Neural progenitor cell (in vitro differentiated cells): ENCODE measurements around the gene PDCD4. TPM values are rescaled to one million over a fixed set of nuclear protein-coding genes. Genes with fewer than 3 reads are reported as not detected.
A peak's percentile ranks its signal among the peaks of the same experiment; 100 is the strongest.

ENCODE experiments used
- DNase-seq: peaks from one replicate; pipeline ENCODE4 v3.0.0-alpha.2; 2016; ENCODE audit warnings: low spot score
- H2AFZ ChIP-seq: fragments of 200-600 bp; sonication (generic); replicated peaks from 2 replicates; pipeline ENCODE4 v1.6.1; 2016; ENCODE audit warnings: antibody characterized with exemption
- H3F3A ChIP-seq: fragments of 200-600 bp; sonication (generic); 2 replicates; pipeline ENCODE4 v1.6.1; 2016; ENCODE audit warnings: antibody characterized with exemption, low read depth
- H3K27ac ChIP-seq: fragments of 200-600 bp; sonication (generic); 2 replicates; pipeline ENCODE4 v1.5.1; 2016; ENCODE audit warnings: mild to moderate bottlenecking
- H3K27me3 ChIP-seq: fragments of 200-600 bp; sonication (generic); 2 replicates; pipeline ENCODE4 v1.6.1; 2016; ENCODE audit warnings: mild to moderate bottlenecking, moderate library complexity
- H3K36me3 ChIP-seq: fragments of 200-600 bp; sonication (generic); 2 replicates; pipeline ENCODE4 v1.5.1; 2016
- H3K4me1 ChIP-seq: fragments of 200-600 bp; sonication (generic); 2 replicates; pipeline ENCODE4 v1.6.1; 2016; ENCODE audit warnings: mixed run types
- H3K4me2 ChIP-seq: fragments of 200-600 bp; sonication (generic); 2 replicates; pipeline ENCODE4 v1.6.1; 2016
- H3K4me3 ChIP-seq: fragments of 200-600 bp; sonication (generic); 2 replicates; pipeline ENCODE4 v1.5.1; 2016
- H3K79me2 ChIP-seq: fragments of 200-600 bp; sonication (generic); 2 replicates; pipeline ENCODE4 v1.6.1; 2016; ENCODE audit warnings: low read depth
- H3K9ac ChIP-seq: fragments of 200-600 bp; sonication (generic); 2 replicates; pipeline ENCODE4 v1.6.1; 2016
- H3K9me3 ChIP-seq: fragments of 200-600 bp; sonication (generic); 2 replicates; pipeline ENCODE4 v1.5.1; 2016; ENCODE audit warnings: low read depth
- H4K20me1 ChIP-seq: fragments of 200-600 bp; sonication (generic); 2 replicates; pipeline ENCODE4 v1.6.1; 2016; ENCODE audit warnings: low read depth
- H3K27ac Mint-ChIP-seq: 3 replicates; pipeline ENCODE4 v1.8.0; 2021; ENCODE audit warnings: mixed read lengths
- H3K27me3 Mint-ChIP-seq: 2 replicates; pipeline ENCODE4 v1.8.0; 2022; ENCODE audit warnings: low read depth, mild to moderate bottlenecking, inconsistent platforms, moderate library complexity, mixed read lengths; ENCODE audit not compliant: insufficient read depth
- H3K36me3 Mint-ChIP-seq: 3 replicates; pipeline ENCODE4 v1.8.0; 2021; ENCODE audit warnings: mixed read lengths
- H3K4me1 Mint-ChIP-seq: 3 replicates; pipeline ENCODE4 v1.8.0; 2021; ENCODE audit warnings: mixed read lengths
- H3K4me3 Mint-ChIP-seq: 3 replicates; pipeline ENCODE4 v1.8.0; 2021; ENCODE audit warnings: mild to moderate bottlenecking, moderate library complexity, mixed read lengths
- H3K9me3 Mint-ChIP-seq: 3 replicates; pipeline ENCODE4 v1.8.0; 2020; ENCODE audit warnings: mixed read lengths
- EZH2 ChIP-seq: fragments of 200-600 bp; sonication (generic); IDR thresholded peaks from 2 replicates; pipeline ENCODE4 v1.6.1; 2017; ENCODE audit warnings: antibody characterized with exemption, mild to moderate bottlenecking, moderate library complexity
- EZH2phosphoT487 ChIP-seq: fragments of 200-600 bp; sonication (generic); IDR thresholded peaks from 2 replicates; pipeline ENCODE4 v1.6.1; 2017; ENCODE audit warnings: antibody characterized with exemption
- total RNA-seq: library from RNA; depleted of rRNA; stranded (reverse); fragments of >200 nt; gene quantifications from 2 replicates; pipeline ENCODE4 v1.2.3, GENCODE V29; 2015; ENCODE audit warnings: low replicate concordance
- TF ChIP-seq, protein P1 (sequence below): fragments of 200-600 bp; sonication (generic); IDR thresholded peaks from 2 replicates; pipeline ENCODE4 v1.5.1; 2017; ENCODE audit warnings: antibody characterized with exemption, mild to moderate bottlenecking

PDCD4 gene
- total RNA-seq, 1 donor from 2014 or later: 106 TPM

DNA sequence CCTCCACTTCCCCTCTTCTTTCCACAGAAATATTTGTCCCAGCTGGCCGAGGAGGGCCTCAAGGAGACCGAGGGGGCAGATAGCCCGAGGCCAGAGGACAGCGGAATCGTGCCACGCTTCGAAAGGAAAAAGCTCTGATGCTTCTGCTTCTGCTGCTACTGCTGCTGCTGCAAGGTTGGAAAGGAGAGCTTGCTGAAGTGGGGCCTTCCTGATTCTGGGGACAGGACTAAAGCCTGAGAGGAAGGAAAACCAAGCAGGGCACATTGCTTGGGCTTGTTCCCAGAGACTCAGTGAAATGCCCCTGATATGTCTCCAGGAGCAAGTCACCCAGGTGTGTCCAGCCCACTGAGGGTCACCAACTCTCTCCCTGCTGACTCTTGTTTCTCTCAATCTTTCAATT, 35.9 kb upstream of the PDCD4 start:
- Histone ChIP-seq H3K36me3 (no peaks in the 10 kb centered on the region), H3K4me2 (peak overlapping the region; percentile 31), H3K27ac (no peak overlapping the region), H3F3A (peaks cover 8% of the 10 kb centered on the region), H4K20me1 (no peaks in the 10 kb centered on the region), H3K27me3 (no peaks in the 10 kb centered on the region), H2AFZ (peak overlapping the region; percentile 63), H3K79me2 (no peaks in the 10 kb centered on the region), H3K9me3 (no peaks in the 10 kb centered on the region), H3K9ac (no peak overlapping the region), H3K4me3 (no peak overlapping the region), H3K4me1 (peaks cover 23% of the 10 kb centered on the region)
- Mint-ChIP-seq H3K27ac (peak overlapping the region; percentile 9), H3K36me3 (no peaks in the 10 kb centered on the region), H3K27me3 (peaks cover 2% of the 10 kb centered on the region), H3K4me1 (peaks cover 66% of the 10 kb centered on the region), H3K4me3 (no peak overlapping the region), H3K9me3 (no peaks in the 10 kb centered on the region)
- TF ChIP-seq, protein P1, sequence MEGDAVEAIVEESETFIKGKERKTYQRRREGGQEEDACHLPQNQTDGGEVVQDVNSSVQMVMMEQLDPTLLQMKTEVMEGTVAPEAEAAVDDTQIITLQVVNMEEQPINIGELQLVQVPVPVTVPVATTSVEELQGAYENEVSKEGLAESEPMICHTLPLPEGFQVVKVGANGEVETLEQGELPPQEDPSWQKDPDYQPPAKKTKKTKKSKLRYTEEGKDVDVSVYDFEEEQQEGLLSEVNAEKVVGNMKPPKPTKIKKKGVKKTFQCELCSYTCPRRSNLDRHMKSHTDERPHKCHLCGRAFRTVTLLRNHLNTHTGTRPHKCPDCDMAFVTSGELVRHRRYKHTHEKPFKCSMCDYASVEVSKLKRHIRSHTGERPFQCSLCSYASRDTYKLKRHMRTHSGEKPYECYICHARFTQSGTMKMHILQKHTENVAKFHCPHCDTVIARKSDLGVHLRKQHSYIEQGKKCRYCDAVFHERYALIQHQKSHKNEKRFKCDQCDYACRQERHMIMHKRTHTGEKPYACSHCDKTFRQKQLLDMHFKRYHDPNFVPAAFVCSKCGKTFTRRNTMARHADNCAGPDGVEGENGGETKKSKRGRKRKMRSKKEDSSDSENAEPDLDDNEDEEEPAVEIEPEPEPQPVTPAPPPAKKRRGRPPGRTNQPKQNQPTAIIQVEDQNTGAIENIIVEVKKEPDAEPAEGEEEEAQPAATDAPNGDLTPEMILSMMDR: no peak
- no peak for TF ChIP-seq EZH2
- TF ChIP-seq EZH2phosphoT487: no peak
- DNase-seq: no peak

DNA sequence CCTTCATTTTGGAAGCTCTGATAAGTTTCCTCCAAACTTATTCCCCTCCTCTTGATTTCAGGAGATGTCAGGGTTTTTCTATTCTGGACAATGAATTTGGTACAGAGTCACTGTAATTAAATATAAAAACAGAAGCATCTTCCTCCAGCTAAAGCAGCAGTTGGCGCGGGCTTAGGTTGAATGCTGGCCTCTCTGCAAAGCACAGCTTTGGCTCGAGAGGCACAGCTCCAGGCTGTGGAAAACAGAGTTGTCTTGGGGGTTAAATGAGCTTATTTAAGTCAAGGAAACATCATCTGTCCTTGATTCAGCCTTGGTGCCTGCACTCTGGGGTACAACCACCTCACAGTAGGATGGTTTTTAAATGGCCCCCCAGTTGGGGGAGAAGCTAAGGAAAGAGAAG, 35.0 kb upstream of the PDCD4 start:
- no peaks in the 10 kb centered on the region for H3K79me2 ChIP-seq
- TF ChIP-seq EZH2: no peak
- TF ChIP-seq EZH2phosphoT487: no peak
- TF ChIP-seq, protein P1: no peak
- Mint-ChIP-seq H3K4me3 (no peak overlapping the region), H3K9me3 (no peaks in the 10 kb centered on the region), H3K36me3 (no peaks in the 10 kb centered on the region), H3K27me3 (peaks cover 4% of the 10 kb centered on the region), H3K27ac (no peak overlapping the region), H3K4me1 (peaks cover 60% of the 10 kb centered on the region)
- no peak overlapping the region for H3K9ac ChIP-seq
- H3F3A ChIP-seq: peaks cover 8% of the 10 kb centered on the region
- no peaks in the 10 kb centered on the region for H3K36me3 ChIP-seq
- no peak overlapping the region for H3K4me3 ChIP-seq
- no peak for DNase-seq
- peaks cover 23% of the 10 kb centered on the region for H3K4me1 ChIP-seq
- H3K9me3 ChIP-seq: no peaks in the 10 kb centered on the region
- H3K4me2 ChIP-seq: no peak overlapping the region
- no peaks in the 10 kb centered on the region for H4K20me1 ChIP-seq
- no peaks in the 10 kb centered on the region for H3K27me3 ChIP-seq
- peak overlapping the region; percentile 82 for H2AFZ ChIP-seq
- no peak overlapping the region for H3K27ac ChIP-seq

DNA sequence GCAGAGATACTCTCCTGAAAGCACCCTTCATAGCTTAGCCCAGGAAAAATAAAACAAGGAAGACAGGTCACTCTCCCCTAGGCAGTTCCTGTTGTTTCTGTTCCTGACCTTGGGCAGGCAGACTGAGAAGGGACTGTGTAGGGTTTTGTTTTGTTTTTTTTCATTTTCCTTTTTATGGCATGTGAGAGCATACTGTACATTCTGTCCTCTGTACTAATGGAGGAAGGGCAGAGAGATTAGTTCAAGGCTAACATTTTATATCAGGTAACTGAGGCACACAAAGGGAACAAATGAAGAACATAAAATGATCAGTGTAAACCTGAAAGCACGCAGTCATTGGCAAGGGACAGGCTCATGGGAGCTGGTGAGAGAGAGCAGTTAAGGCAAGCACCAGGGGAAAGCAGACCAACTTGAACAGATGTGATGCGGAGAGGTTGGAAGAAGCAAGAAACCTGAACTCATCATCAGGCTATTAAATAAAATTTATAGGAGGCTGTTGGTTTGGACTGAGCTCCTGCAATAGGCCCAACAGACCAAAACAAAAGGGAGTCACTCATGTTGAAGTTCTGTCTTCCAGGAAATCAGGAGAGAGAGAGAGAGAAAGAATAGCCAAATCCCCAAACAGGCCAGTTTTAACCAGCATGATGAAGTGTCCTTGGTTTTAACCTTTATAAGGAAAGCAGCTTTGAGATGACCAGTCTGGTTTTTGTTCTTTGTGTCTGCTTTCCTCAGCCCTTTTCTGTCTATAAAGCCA, 34.1 kb upstream of the PDCD4 start:
- Histone ChIP-seq H2AFZ (no peak overlapping the region), H3K36me3 (no peaks in the 10 kb centered on the region), H3K4me2 (no peak overlapping the region), H3K9me3 (no peaks in the 10 kb centered on the region), H3K79me2 (no peaks in the 10 kb centered on the region), H3K4me3 (no peak overlapping the region), H4K20me1 (no peaks in the 10 kb centered on the region), H3K27ac (no peak overlapping the region), H3K4me1 (peaks cover 23% of the 10 kb centered on the region), H3K9ac (no peak overlapping the region), H3K27me3 (no peaks in the 10 kb centered on the region), H3F3A (peaks cover 8% of the 10 kb centered on the region)
- Mint-ChIP-seq H3K27me3 (peaks cover 4% of the 10 kb centered on the region), H3K4me3 (no peak overlapping the region), H3K9me3 (no peaks in the 10 kb centered on the region), H3K36me3 (no peaks in the 10 kb centered on the region), H3K27ac (peak overlapping the region; percentile 3), H3K4me1 (peaks cover 62% of the 10 kb centered on the region)
- TF ChIP-seq EZH2: no peak
- no peak for TF ChIP-seq EZH2phosphoT487
- TF ChIP-seq, protein P1: no peak
- no peak for DNase-seq
